Measurements from ENCODE around the gene KLB.

The KLB gene

GRCh38 chr4:39466747-39467146 is 60.0 kb downstream of the KLB start:
- no peak for DNase-seq

- no peak for DNase-seq
These were observed 60.7 kb downstream of the KLB start for GRCh38 chr4:39467464-39467863.

- peak; percentile 36 for DNase-seq
These were observed 62.8 kb downstream of the KLB start for GRCh38 chr4:39469429-39470077.

- no peak for DNase-seq
These were observed 63.7 kb downstream of the KLB start for GRCh38 chr4:39470402-39470801.

- DNase-seq: no peak
These were observed 65.7 kb downstream of the KLB start for GRCh38 chr4:39472396-39472795.

GRCh38 chr4:39476187-39476895 is 69.6 kb downstream of the KLB start:
- no peak for DNase-seq

GRCh38 chr4:39480251-39480650 is 73.5 kb downstream of the KLB start:
- no peak for DNase-seq

GRCh38 chr4:39480902-39481695 is 74.4 kb downstream of the KLB start:
- no peak for DNase-seq

- DNase-seq: no peak
These were observed 78.0 kb downstream of the KLB start for GRCh38 chr4:39484582-39485272.

- DNase-seq: no peak
These were observed 79.6 kb downstream of the KLB start for GRCh38 chr4:39486221-39486804.

- no peak for DNase-seq
These were observed 83.6 kb downstream of the KLB start for GRCh38 chr4:39490322-39490721.

- DNase-seq: no peak
These were observed 87.6 kb downstream of the KLB start for GRCh38 chr4:39494354-39494753.

- DNase-seq: no peak
These were observed 88.9 kb downstream of the KLB start for GRCh38 chr4:39495446-39496213.

GRCh38 chr4:39497909-39498726 is 91.4 kb downstream of the KLB start:
- no peak for DNase-seq

- DNase-seq: no peak
These were observed 91.9 kb downstream of the KLB start for GRCh38 chr4:39498727-39499020.
